ENCODE measurements around the gene GSN.

The GSN gene

DNA sequence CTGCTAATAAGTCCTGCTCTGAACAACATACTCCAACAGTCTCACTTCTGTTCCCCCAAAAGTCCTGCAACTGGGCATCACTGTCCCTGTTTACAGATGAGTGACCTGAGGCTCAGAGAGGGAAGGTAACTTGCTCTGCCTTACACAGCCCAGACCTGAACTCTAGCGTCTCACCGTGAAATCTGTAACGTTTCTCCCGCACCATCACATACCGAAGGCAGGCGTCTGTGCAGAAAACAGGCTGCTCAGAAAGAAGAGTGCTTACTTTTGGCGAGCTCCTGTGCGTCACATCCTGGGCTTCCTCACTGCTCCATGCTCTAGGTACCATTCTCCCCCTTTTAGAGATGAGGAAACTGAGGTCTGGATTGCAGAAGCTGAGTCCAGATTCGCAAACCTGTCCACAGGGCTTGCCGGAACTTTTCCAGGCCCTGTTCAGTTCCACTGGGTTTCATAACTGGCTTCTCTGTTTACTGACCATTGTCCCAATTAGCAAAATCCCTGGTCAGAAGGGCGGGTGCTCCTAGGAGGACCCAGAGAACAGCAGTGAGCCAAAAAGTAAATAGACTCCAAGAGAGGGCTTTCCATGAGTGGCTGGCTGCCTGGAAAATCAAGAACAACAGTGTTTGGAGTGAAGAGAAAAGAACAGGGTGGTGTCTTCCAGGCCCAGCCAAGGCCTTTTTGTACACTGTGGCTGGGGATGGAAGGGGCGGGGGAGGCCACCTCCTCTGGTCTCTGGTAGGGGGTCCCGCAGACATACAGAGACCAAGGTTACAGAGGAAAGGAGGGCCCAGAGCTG is 27.1 kb downstream of the GSN start:
- no peak for FAIRE-seq
- TF ChIP-seq POLR2A (IDR thresholded peaks at IDR 0.05; ENCODE audit: low read depth, low read length) = no peak
- no peak for DNase-seq (ENCODE audit: insufficient read length, low spot score)

DNA sequence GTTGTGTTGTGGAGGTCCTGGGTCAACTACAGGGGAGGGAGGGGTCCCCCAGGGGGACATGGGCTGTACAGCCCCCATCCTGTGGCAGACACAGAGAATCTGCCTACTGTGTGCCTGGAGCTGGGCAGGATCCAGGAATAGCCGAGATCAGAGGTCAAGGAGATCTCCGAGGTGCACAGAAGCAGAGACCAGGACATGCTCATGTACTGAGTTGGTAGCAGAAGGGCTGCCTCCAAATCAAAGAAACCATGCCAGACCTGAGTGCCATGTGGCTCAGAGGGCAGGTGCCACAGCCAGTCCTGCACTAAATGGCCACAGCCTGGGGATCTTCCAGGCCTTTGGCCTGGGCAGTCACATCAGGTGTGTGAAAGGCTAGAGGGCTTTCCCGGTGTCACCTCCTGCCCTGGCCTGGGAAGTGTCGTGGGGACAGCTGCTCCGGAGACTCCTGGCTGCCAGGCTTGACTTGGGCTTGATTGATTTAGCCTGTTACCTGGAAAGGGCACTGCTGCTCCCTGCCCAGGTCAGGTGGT is 27.8 kb downstream of the GSN start:
- FAIRE-seq (no peak), DNase-seq (ENCODE audit: insufficient read length, low spot score) (no peak)
- no peak for TF ChIP-seq POLR2A (IDR thresholded peaks at IDR 0.05; ENCODE audit: low read depth, low read length)

DNA sequence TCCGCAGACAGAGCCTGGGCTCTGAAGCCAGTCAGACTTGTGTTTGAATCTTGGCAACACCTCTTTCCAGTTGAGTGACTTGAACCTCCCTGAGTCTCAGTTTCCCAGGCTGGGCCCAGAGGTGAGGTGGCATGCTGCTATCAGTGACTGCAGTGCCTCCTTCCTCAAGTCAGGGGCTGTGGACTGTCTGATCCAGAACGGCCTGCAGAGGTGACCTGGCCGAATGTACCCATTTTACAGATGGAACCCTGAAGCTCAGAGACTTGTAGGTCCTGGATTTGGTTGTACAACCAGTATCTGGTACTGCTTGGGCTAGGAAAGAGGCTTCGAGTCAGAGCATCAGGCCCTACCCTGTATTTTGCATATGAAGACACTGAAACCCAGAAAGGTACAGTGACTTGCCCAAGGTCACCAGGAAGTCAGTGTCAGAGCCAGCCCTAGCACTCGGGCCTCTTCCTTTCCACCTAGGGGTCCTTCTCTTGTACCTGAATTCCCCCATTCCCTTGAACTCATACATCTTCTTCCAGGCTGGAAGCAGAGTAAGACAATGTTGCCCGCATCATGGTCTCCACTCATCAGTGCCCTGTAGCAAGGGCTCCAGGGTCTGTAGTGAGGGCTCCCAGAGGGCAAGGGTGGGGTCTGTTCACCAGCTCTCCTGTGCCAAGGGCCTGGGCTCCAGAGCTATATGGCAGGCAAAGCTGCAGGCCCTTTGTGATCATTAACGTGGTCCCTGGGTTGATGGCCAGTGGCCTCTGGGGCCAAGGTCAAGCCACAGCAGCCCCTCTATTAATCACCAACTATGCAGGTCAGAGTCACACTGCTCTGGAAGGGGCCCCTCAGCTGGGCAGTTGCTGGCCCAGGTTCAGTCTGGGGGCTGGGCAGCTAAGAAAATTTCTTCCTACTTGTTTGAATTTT is 28.5 kb downstream of the GSN start:
- FAIRE-seq = no peak

DNA sequence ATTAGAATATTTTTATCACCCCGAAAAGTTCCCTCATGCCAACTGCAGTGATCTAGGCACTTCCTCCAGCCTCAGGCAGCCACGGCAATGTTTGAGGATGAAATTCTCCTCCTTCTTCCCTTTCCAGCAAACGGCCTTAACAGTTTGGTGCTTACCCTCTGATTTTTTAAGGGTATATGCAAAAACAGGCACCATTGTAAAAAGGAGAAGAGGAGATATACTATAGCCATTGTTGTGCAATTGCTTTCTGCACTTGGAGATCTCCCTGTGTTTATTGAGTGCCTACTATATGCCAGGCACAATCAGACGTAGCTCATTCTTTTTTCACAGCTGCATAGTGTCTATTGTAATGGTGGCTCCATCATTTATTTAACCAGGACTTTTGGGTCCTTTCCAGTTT is 29.4 kb downstream of the GSN start:
- DNase-seq (ENCODE audit: insufficient read length, low spot score) (no peak), FAIRE-seq (no peak)
- no peak for TF ChIP-seq POLR2A (IDR thresholded peaks at IDR 0.05; ENCODE audit: low read depth, low read length)

More for the DNA sequence above, 28.5 kb downstream of the GSN start:
- TF ChIP-seq POLR2A (IDR thresholded peaks at IDR 0.05; ENCODE audit: low read depth, low read length) = no peak
- DNase-seq (ENCODE audit: insufficient read length, low spot score) = no peak

DNA sequence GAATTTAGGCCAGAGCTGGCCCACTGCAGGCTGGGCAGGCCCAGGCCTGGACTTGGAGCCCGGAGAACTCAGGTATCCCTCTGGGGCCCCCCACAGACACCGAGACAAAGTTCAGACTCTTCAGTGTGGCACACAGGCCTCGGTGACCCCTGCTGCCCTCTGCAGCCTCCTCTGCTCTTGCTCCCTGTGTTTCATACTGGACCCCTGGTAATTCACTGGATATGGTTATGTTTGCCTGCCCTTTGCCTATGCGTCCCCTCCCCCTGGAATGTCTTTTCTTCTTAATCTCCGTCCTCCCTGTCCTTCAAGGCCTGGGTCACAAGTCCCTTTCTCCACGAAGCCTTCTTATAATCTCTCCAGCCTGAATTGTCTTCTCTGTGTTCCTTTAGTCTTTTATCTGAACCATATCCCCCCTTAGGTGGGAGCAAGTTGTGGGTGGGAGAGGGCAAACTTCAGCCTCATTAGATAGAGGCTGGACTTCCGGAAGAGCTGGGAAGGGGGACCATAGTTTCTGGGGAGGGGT is 30.1 kb downstream of the GSN start:
- no peak for TF ChIP-seq POLR2A (IDR thresholded peaks at IDR 0.05; ENCODE audit: low read depth, low read length)
- DNase-seq (ENCODE audit: insufficient read length, low spot score) (no peak), FAIRE-seq (no peak)

DNA sequence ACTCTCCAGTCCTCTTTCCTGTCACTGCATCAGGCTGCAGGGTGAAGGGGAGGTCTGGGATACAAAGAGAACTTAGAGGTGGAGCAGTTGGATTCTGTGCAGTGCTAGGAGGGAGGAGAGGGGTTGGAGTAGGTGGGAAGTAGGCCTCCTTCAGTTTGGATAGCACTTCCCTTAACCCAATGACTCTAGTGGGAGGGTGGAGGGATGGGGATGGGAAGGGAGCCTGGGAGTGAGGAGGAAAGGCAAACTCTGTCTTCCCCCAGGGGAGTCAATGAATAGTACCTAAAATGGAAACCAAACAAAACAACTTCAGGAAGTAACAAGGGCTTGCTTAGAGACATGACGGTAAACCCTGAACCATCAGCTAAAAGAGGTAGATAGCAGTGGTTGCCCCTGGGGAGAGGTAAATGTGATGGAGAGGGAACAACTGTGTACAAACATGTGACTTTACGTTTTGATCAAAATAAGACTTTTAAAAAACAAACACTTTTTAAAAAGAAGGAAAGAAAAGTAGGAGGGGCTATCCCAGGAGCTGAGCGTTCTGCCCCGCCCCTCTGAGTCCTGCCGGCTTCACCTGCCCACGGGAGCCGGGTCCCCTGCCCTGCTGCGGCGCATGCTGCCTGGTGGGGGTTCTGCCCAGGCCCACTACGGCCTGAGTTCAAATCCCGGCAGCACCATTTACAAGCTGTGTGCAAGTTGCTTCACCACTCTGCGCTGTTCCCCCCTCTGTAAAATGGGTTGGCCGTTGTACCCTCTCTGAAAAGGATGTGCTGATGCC is 30.9 kb downstream of the GSN start:
- FAIRE-seq (no peak), DNase-seq (ENCODE audit: insufficient read length, low spot score) (no peak)
- TF ChIP-seq POLR2A (IDR thresholded peaks at IDR 0.05; ENCODE audit: low read depth, low read length) = no peak

DNA sequence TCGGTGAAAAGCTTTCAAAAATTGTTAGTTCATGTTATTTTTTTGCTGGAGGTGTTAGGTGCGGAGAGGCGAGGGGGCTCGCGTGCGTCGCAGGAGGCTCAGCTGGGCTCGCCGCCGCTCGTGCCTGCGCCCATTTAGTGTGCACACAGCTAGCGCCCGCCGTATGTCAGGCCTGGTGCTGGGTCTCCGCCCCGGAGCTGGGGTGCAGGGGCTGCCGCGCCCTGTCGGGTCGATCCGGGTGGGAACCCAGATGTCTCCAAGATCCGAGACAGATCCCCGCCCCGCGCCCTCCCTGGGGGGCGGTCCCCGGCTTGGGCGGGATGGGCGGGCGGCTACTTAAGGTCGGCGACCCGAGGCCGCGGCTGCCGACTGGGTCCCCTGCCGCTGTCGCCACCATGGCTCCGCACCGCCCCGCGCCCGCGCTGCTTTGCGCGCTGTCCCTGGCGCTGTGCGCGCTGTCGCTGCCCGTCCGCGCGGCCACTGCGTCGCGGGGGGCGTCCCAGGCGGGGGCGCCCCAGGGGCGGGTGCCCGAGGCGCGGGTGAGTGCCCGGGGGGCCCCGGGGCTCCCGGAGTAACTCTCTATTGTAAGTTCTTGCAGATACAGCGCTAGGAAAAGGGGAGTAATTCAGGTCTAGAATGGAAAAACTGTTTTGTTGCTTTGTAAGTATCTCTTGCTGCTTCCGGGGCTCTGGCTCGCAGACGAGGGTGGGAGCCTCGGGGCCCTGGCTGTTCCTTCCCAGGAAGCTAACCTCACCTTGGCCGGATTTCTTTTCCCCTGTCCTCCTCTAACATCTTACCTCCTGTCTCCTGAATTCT is 31.7 kb downstream of the GSN start:
- DNase-seq (ENCODE audit: insufficient read length, low spot score) = no peak
- no peak for TF ChIP-seq POLR2A (IDR thresholded peaks at IDR 0.05; ENCODE audit: low read depth, low read length)
- no peak for FAIRE-seq

DNA sequence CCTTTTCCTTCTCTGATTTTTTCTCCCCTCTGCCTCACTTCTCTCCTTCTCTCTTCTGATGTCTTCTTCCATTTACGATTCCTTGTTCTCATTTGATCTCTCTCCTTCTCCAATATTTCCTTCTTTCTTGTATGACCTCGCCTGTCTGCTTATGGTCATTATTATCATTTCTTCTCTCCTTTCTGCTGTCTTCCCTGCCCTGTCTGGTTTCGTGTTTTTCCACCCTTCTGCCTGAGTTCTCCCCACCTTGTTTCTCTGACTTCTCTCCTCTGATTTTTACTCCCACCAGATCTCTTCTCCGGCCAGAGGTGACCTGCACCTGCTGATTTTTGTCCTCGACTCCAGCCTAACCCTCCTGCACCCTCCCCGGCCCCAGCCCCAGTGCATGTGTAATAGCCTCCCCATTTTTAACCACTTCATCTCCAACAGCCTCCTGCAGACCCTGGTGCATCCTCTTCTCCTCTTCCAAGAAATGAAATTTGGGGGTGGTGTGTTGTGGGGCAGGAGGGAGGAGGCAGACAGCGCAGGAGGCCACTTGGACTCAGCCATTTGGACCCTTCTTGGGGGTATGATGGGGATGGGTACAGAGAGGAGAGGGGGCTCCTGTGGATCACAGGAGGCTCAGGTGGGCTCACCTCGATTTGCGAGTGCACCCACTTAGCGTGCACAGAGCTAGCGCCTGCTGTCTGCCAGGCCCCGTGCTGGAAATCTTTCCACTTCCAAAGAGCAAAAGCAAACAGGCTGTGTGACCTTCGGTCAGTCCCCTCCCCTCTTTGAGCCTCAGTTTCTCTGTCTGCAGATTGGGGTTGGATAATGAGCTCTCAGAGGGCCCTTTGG is 32.5 kb downstream of the GSN start:
- FAIRE-seq = no peak
- TF ChIP-seq POLR2A (IDR thresholded peaks at IDR 0.05; ENCODE audit: low read depth, low read length) = no peak
- no peak for DNase-seq (ENCODE audit: insufficient read length, low spot score)

DNA sequence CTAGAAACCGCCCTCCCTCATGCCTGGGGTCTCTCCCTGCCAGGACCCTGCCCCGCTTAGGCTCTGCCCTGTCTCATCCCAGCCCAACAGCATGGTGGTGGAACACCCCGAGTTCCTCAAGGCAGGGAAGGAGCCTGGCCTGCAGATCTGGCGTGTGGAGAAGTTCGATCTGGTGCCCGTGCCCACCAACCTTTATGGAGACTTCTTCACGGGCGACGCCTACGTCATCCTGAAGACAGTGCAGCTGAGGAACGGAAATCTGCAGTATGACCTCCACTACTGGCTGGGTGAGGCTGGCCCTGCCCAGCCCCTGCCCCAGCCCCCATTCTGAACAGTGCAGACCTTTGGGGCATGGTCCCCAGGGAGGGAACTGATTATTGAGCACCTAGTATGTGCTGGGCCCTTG is 33.9 kb downstream of the GSN start:
- FAIRE-seq = no peak
- no peak for TF ChIP-seq POLR2A (IDR thresholded peaks at IDR 0.05; ENCODE audit: low read depth, low read length)
- no peak for DNase-seq (ENCODE audit: insufficient read length, low spot score)

DNA sequence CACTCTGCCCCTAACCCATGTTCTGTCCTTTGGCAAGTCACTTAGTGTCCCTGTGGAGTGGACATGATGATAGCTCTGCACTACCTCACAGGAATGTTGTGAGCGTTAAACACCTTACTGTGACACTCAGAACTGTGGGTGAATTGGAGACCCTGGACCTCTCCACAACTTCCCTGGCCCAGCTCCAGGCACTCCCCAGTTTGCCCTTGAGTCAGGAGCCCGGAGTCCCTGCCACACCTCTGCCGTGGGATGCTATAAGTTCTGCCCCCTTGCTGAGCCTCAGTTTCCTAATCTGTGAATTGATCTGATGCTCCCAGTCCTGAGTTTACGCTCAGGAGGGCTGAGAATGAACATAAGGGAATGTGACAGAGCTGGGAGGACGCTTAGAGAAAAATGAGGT is 34.4 kb downstream of the GSN start:
- DNase-seq (ENCODE audit: insufficient read length, low spot score) (no peak), FAIRE-seq (no peak)
- TF ChIP-seq POLR2A (IDR thresholded peaks at IDR 0.05; ENCODE audit: low read depth, low read length) = no peak

DNA sequence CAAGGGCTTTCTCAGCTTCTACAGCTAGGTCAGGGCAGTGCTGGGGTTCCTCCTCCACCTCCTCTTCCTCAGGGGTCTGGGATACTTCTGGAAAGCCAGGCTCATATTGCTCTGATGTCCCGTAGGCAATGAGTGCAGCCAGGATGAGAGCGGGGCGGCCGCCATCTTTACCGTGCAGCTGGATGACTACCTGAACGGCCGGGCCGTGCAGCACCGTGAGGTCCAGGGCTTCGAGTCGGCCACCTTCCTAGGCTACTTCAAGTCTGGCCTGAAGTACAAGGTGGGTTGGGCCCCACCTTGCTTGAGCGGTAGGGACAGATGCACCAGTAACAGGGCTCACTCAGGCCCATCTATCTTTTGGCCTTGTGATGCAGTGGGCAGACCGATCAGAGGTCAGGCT is 34.8 kb downstream of the GSN start:
- no peak for TF ChIP-seq POLR2A (IDR thresholded peaks at IDR 0.05; ENCODE audit: low read depth, low read length)
- no peak for DNase-seq (ENCODE audit: insufficient read length, low spot score)
- no peak for FAIRE-seq
